Epidermal melanocyte (primary cell): ENCODE results near the gene SH3PXD2A.
"Not testable (repeated sequence)": the region's sequence is repeated elsewhere in the genome, so short reads cannot be mapped to it uniquely, and the experiment has no call there.

Source experiments
- DNase-seq: peaks from one replicate; pipeline ENCODE4 v3.0.0; 2011; ENCODE audit warnings: low spot score; ENCODE audit not compliant: insufficient read length

The SH3PXD2A gene

DNA sequence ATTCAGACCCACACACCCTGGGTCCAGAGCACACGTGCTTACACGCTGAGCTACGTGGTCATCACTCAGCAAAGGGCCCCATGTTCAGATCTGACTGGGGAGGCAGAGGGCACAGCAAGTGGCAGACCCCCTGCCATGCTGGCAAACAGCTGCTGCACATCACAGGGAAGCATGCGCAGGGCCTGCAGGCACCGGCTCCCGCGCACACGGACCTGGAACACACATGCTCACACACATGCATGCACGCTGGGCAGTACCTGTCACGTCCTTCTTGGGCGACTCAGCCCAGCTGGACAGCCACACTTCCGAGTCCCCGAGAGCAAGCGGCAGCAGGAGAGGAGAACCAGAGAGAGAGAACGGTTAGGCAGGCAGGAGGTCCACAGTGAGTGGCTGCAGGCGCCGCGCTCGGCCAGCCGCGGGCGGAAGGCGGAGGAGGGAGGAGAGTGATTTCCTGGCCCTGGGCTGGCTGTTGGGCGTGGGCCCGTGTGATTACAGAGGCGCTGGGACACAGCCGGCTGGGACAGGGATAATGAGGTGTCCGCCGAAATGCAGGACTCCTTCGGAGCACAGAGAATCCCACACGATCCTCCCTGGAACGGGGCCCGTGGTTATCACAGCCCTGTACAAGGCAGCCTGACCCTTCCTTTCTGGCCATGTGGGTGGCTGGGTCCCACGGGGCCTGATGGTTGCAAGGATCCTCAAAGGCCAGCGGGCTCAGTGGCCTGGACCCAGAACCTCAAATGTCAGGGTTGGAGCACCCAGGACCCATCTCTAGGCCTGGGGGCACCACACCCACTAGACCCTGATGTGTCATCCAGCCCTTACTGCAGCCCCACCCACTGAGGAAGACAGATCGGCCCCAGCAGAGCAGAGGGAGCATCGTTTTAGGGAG is 186.8 kb downstream of the SH3PXD2A start:
- DNase-seq = no peak

DNA sequence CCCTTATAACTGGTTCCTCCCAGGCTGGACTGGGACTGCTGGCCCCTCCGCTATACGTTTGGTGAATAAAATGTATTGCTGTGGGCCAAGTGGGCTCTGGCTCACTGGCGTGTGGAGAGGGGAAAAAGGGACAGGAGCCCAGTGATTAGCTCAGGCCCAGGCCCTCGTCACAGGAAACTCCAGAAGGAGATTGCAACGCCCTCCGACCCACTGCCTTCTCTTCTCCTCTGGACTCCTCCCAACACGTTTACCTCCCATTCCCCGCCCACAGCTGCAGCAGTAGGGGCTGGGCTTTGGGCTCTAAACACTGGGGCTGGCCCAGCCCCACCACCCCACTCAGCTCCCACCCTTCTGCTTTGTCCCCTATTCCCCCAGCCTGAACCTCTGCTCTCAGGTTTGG is 188.0 kb downstream of the SH3PXD2A start:
- DNase-seq = no peak

DNA sequence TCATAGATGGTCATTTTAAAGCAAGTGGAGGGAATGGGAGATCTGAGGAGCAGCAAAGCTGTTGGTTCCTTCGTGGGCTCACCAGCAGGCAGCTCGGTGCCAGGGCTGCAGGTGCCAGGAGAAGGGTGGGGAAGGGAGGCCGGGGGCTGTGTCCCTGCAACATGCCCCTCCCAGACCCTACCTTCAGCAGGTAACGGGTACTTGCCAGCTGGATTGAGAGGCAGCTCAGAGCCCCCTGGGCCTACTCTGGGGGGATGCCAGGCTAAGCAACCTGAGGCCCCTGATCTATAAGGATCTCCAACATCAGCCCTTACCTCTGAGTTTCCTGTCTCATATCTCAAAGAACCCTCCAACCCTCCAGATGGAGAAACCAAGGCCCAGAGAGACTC is 188.6 kb downstream of the SH3PXD2A start:
- DNase-seq = no peak

DNA sequence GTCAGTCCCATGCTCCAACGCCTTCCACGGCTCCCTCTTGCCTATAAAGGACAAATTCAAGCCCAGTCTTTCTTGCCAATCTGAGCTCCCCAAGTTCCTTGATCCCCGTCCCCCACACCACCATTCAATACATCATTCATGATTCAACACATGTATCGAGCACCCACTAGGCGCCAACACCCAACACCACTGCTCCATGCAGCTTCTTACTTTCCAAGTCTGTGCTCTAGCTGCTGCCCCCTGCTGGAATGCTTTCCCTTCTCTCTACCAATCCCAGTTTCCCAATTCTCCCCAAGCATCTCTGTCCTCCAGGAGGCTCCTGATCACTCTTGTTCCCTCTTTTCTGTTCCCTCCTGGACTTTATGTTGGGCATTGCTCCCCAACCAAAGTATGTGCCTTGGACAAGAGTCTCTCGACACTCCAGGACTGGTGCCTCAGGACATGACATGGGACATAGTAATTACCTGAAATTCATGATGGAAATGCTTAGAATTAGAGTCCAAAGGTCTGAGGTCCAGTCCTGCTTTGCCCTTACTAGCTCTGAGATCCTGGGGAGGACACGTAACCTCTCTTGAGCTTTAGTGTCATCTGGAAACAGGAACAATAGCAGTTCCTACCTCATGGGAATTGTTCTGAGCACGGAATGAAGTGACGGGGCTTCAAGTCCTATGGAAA is 189.2 kb downstream of the SH3PXD2A start:
- no peak for DNase-seq

DNA sequence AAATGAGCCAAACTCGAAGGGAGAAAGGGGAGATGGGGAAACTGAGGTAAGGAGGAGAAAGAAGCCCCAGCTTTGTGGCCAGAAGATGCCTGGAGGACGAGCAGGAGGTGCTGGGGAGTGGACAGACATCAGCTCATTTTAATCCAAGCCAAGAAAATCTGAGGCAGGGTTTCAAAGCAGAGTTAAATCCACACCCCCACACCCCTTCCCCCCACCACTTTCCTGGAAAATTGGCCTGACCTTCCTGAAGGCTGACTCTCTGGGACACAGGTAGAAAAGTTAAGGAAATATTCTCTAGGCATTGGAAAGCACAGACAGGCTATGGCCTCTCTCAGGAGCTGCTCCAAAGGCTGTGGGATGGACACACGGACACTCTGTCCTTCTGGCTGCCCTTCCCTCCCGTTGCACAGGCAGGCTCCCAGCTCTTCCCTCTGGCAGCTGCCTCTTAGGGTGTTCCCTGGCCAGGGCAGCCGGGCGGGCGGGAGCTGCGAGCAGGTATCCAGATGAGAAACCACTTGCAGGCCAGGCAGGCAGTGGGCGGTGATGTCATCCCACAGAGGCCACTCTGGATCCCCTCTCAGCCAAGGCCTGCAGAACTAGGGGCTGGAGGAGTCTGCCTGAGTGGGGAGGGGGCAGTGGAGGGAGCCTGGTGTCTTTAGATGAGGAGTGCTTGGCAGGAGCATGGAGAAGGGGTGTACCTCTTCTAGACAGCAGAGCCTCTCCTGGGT is 190.1 kb downstream of the SH3PXD2A start:
- DNase-seq = no peak

DNA sequence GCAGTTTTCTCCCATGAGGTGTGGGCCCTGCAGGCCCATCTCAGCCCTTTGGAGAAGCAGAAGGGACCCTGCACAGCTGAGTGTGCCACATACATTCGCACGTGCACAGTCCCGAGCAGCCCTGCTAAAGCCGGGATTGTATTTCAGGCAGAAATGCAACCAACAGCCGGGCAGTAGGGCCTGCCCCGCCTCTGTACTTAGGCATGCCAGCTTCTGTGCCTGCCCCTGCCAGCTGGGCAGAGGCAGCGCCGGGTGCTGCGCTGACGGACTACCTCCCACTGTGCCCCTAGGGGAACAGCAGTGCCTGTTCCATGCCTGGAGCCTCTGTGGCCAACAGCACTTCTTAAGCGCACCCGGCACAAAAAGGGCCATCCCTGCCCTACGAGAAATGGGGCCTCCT is 191.6 kb downstream of the SH3PXD2A start:
- DNase-seq = peak; percentile 97

DNA sequence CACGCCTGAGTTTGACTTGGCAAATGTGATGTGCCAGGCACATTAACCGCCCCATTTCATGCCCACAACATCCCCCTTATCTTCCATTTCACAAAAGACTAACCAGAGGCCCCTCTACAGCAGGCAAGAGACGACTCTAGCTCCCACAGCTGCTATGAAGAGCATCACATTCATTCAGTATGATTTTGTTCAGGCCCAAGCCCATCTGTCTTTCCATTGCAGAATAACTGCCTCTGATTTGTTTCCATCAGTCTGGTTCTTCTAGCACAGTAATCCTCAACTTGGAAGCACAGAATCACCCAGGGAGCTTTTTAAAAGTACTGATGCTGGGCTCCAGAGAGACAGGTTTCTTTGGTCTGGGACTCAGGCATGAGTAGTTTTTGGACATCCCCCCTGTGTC is 192.1 kb downstream of the SH3PXD2A start:
- no peak for DNase-seq

DNA sequence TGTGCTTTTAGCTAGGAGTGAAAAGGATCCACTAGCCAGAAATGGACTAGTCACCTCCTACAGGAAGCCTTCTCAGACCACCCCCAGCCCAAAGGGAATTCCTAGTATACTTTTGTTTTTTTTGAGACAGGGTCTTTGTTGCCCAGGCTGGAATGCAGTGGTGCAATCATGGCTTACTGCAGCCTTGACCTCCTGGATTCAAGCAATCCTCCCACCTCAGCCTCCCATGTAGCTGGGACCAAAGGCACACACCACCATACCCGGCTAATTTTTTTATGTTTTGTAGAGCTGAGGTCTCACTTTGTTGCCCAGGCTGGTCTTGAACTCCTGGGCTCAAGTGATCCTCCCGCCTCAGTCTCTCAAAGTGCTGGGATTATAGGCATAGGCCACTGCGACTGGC is 192.7 kb downstream of the SH3PXD2A start:
- DNase-seq = not testable (repeated sequence)

DNA sequence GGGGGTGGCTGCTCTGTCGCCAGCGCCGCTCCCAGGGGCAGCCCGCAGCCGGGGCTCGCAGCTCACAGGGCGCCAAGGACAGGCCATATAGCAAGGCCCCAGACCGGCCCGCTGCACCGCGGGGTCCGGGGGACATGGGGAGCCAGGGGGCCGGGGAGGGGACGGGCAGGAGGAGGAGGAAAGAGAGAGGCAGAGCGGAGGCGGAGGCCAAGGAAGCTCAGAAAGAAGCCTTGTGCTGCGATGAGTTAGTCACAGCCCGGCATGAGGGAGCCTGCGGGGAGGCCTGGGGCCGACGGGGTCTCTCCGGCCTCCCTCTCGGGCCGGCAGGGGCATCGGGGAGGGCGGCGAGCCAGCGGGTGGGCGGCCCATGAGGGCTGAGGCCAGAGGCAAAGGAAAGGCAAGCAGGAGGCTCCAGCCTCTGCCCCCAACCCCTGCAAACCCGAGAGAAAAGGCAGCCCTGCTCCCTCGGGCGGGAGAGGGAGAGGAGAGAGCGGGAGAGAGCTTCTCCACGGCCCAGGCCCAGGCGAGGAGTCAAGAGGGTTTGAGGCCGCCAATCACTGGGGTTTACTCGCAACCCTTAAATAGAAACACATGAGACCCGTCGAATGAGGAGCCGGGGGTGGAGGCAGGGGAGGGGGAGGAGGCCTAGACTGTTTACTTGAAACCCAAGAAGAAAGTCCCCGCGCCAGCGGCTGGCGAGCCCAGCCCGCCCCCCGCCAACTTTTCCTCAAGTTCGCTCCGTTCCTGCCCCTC is 194.0 kb downstream of the SH3PXD2A start:
- DNase-seq = peak; percentile 96

DNA sequence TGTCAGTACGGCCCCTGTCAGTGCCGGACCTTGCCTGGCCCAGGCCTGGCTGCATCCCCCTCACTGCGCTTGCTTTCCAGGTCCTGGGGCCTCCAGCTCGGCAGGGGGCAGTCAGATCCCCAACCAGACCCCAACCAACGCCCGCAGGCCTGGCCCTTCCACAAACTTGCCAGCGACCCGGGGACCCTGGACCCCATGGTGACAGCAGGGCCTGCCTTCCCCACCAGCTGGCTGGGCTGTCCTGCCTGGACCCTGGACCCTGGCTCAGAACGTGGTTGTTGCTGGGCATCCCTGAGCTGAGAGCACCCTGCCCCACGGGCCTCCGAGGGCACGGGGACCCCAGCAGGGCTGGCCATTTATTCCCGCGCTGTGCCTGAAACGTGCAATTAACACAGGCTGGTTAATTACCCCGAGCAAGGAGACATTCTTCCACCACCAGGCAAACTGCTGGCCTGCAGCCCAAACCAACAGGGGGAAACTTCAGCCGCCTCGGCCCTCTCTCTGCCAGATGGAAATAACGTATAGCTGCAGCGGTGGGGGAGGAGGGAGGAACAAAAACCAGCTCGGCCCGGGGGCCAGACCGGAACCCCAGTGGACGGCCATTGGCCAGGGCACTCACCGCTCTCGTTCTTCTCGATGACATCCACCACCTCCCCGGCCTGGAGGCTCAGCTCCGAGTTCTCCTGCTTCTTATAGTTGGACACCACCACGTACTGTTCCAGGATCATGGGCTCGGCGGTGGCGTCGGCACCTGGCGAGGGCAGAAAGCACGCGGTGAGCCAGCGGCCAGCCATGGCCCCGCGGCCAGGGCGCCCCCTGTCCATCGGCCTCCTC is 194.8 kb downstream of the SH3PXD2A start:
- no peak for DNase-seq

DNA sequence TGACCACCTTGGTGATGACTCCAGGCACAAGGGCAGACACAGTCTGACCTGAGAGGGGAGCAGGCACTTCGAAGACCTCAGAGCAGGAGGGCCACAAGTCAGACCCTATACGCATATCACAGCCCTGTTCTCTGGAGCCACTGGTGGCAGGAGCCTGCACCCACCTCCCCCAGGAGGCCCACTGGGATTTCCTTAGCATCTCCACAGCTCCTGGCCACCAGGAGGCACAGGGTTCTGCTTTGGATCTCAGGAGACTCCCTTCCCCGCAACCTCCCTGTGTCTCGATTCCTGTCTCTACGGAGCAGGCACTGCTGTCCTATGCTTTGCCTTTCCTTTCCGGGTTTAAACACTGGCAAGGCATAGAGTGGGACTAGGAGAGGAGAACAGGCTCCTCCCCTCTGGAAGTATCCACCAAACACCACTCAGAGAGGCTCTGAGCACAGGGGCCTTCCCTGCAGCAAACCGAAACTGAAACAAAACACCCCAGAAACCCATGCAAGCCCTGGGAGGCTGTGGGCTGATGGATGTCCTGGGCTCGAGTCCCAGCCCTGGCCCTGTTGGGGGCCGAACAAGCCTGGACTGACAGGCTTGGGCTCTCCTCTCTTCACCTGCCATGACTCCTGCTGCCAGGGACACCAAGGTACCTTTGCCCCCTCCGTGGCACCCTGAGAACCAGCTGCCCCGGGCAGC is 195.6 kb downstream of the SH3PXD2A start:
- peak; percentile 97 for DNase-seq

DNA sequence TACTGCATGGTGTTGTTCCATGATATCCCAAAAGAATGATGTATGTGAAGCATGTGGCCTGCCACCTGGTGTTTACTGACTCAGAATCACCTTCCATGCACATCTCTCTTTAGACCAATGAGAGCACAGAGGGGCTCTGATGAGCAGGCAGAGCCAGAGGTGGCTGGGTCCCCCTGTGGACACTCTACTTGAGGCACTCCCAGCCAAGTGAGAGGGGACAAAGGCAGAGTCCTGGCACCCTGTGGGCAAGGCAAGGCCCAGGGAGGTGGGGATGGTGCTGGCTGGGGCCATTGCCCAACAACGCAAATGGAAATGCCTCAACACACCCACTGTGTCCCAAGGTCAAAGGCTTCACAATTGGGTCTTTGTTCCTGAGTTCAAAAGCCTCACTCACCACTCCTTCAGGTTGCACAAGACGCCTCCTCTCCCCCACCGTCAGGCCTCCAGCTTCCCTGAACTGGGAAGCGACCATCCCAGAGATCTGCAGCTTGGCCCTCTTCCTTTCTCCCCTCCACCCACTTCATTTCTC is 197.3 kb downstream of the SH3PXD2A start:
- DNase-seq = no peak

DNA sequence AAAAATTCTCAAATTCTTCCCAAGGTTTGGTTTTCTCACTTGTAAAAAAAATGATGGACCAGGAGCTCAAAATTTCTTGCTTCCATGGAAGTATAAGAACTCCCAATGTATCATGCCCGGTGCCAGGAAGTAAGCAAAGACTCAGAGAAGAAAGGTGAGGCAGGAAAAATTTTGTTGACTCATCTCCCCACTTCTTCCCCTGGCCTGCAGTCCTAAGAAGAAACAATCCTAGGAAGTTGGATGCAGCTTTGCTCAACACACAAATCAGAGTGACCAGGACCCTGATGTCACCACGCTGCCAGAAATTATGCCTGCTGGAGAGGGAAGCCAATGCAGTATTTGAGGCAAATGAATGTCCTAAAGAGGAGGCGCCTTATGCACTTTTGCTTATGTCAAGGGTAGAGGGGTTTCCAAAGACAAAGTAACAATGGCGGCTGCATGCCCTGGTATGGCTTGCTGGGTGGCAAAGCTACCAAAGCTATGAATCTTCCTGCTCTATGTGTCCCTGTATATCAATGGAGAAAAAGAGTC is 198.2 kb downstream of the SH3PXD2A start:
- DNase-seq = no peak

DNA sequence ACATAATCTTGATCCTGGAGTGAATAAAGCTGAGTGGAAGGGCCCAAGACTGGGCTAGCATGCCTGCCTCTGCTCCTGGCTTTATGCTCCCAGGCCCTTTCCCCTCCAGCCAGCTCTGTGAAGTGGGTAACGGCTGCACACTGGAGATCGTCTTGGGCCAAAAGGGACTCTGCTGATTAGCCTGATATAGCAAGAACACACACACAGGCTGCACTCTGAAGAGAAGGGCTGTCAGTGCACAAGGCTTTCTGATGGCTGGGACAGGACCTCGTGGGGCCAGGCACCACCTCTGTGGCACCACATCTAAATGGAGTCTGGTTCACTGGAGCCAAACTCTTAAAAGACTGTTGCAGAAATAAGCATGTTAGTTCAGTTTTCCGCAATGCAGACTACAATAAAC is 200.5 kb downstream of the SH3PXD2A start:
- DNase-seq = no peak

DNA sequence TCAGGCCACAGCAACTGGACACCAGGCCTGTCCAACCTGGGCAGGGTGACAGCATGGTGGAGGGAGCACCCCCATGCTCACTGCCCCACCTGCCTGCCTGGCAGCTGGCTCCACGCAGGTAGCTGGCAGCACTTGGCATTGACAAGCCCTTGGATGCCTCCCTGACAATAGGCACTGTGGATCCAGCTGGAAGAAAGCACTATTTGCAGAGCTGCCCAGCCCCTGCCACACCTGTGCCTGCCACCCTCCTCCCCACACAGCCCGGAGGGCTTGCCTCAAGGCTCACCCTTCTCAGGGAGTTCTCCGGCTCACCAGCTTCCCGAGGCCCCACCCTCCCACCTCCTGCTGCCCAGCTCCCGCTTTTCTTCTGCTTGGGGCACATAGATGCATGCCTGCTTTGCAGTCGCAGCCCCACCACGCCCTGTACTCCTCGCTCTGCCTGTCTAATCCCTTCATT is 201.8 kb downstream of the SH3PXD2A start:
- DNase-seq = no peak

DNA sequence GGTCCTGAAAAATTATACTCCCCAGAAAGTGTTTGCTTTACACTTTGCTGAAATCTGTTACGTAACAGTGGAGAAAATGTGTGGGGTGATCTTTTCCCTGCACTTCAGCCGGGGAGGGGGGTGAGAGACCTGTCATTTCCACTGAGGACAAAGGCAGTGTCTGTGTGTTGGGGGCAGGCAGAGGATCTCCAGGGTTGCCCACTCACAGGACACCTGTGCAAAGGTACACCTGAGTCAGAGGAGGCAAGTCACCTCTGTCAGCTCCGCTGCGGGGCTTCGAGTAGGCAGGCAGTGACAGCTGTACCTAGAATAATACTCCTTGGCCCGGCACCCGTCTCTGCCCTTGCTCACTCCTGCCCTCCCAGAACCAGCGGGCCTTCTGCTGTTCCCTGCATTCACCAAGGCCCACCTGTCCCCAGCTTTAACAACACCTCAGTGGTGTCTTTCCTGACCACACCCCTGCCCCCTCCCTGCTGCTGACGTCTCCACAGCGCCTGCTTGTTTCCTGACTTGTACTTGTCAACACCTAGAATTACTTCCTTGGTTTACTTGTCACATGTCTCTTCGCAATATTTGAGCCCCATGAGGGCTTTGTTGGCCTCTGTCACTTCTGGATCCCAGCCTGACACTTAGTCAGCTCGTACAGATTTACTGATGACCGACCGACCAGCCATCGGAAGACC is 202.6 kb downstream of the SH3PXD2A start:
- no peak for DNase-seq

DNA sequence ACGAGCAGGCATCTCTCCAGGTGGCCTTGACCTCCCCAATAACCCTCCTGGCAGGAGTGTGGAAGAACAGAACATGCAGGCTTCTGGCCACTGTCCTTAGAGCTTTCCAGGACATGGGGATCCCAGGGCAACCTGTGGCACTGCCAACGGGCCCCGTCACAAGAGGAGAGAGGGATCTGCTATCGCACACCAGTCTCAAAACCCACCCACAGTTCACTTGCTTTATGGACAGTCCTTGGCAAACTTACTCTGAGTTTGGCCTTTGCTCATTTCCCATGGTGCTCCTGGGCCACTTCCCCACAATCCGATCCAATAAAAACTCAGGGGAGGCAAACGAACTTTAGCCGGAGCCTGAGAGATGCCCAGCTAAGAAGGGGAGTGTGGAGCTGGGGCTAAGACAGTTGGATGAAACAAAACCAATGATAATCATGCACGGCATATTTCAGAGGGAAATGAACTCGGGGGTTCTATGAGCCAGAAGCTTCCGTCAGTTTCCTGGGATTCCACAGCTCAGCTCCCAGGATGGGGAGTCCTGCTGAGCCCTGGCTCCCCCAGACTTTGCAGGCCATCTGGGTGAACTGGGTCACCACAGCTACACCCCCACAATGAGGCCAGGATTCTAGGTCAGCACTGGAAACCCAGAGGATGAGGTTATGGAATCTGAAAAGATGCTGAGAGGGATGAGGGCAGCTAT is 203.4 kb downstream of the SH3PXD2A start:
- DNase-seq = no peak

DNA sequence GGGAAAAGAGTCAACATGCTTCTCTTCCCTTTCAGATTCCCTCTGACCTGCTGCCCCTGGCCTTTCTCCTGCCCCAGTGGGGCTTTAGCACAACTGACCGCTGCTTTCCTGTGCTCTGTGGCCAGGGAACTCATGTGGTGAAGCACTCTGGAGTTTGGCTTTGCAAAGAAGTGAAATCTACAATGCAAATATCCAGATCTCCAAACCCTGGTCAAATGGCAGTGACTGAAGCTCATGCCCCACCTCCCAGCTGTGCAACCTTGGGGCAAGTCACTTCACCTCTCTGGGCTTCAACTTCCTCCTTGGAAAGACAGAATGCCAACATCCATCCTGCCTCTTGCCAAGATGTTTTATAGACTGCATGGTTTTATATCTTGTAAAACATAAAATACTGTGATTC is 204.0 kb downstream of the SH3PXD2A start:
- no peak for DNase-seq
